Measurements from ENCODE around the gene ZNF286A.
"Not testable (repeated sequence)": the region's sequence is repeated elsewhere in the genome, so short reads cannot be mapped to it uniquely, and the experiment has no call there.

Gene ZNF286A
- 6.0 to 21.6 (median 16.4) reads per million in 9 experiments for total RNA-seq

GRCh38 chr17:15699413-15699924, at the start of gene ZNF286A:
ZNF286A (plus strand) TSS chr17:15699752; CDS start chr17:15700330, 578 bp downstream.
- DNase-seq, result peak; percentile 84 to 89 (median 87)
- not testable (repeated sequence) for H3K4me1 Mint-ChIP-seq (ENCODE audit: low read depth in 2 of 2)

GRCh38 chr17:15649861-15650421, 49.6 kb upstream of the ZNF286A start:
- peaks cover 2 to 4% of the 10 kb centered on the region in 2 donors for H3K4me1 Mint-ChIP-seq (ENCODE audit: low read depth in 2 of 2)
- no peaks in the 10 kb centered on the region for H3K27me3 Mint-ChIP-seq
- H3K36me3 Mint-ChIP-seq (ENCODE audit: insufficient read depth), result no peaks in the 10 kb centered on the region
- no peaks in the 10 kb centered on the region for H3K9me3 Mint-ChIP-seq
- H3K4me3 Mint-ChIP-seq, result no peak overlapping the region
- no peak for ATAC-seq (replicated peaks)
- no peak for DNase-seq
- H3K27ac Mint-ChIP-seq, result no peak overlapping the region

More at GRCh38 chr17:15699413-15699924, at the start of gene ZNF286A:
- Mint-ChIP-seq H3K27ac (peak within 1 kb of the TSS; percentile 94 to 95), H3K4me3 (peak within 1 kb of the TSS; percentile 88 to 90)
- H3K27me3 Mint-ChIP-seq; H3K9me3 Mint-ChIP-seq; H3K36me3 Mint-ChIP-seq (ENCODE audit: insufficient read depth): not testable (repeated sequence)
- peak; percentile 92 for ATAC-seq (replicated peaks)

- Mint-ChIP-seq H3K4me1 (ENCODE audit: low read depth in 2 of 2) (peaks cover 0 to 4% of the 10 kb centered on the region in 2 donors), H3K36me3 (ENCODE audit: insufficient read depth) (peaks cover 3% of the 10 kb centered on the region), H3K27ac (peak overlapping the region; percentile 59 to 82), H3K27me3 (no peaks in the 10 kb centered on the region), H3K4me3 (peak overlapping the region in 1 of 2 donors; percentile 57), H3K9me3 (no peaks in the 10 kb centered on the region)
- DNase-seq (no peak), ATAC-seq (replicated peaks) (no peak)
These were observed 48.6 kb upstream of the ZNF286A start for GRCh38 chr17:15650741-15651582.

GRCh38 chr17:15651583-15652110, 47.9 kb upstream of the ZNF286A start:
- ATAC-seq (replicated peaks) (peak; percentile 54), DNase-seq (no peak)
- Mint-ChIP-seq H3K4me1 (ENCODE audit: low read depth in 2 of 2) (peaks cover 0 to 4% of the 10 kb centered on the region in 2 donors), H3K36me3 (ENCODE audit: insufficient read depth) (peaks cover 3% of the 10 kb centered on the region), H3K27me3 (no peaks in the 10 kb centered on the region), H3K9me3 (no peaks in the 10 kb centered on the region), H3K4me3 (peak overlapping the region; percentile 20 to 57), H3K27ac (peak overlapping the region; percentile 59 to 82)

- Mint-ChIP-seq H3K9me3 (no peaks in the 10 kb centered on the region), H3K4me3 (no peak overlapping the region), H3K27me3 (no peaks in the 10 kb centered on the region), H3K36me3 (ENCODE audit: insufficient read depth) (peaks cover 3% of the 10 kb centered on the region), H3K4me1 (ENCODE audit: low read depth in 2 of 2) (peaks cover 0 to 4% of the 10 kb centered on the region in 2 donors), H3K27ac (no peak overlapping the region)
- DNase-seq (no peak), ATAC-seq (replicated peaks) (no peak)
These were observed 46.6 kb upstream of the ZNF286A start for GRCh38 chr17:15652960-15653359.

- not testable (repeated sequence) for H3K27me3 Mint-ChIP-seq, H3K4me3 Mint-ChIP-seq, DNase-seq
These were observed 45.2 kb upstream of the ZNF286A start for GRCh38 chr17:15654401-15654800.

GRCh38 chr17:15654886-15655561, 44.5 kb upstream of the ZNF286A start:
- H3K27me3 Mint-ChIP-seq, result no peaks in the 10 kb centered on the region
- H3K4me1 Mint-ChIP-seq (ENCODE audit: low read depth in 2 of 2), result peaks cover 0 to 4% of the 10 kb centered on the region in 2 donors
- H3K4me3 Mint-ChIP-seq, result no peak overlapping the region
- ATAC-seq (replicated peaks) (no peak), DNase-seq (no peak)
- H3K9me3 Mint-ChIP-seq, result no peaks in the 10 kb centered on the region
- no peak overlapping the region for H3K27ac Mint-ChIP-seq
- peaks cover 3% of the 10 kb centered on the region for H3K36me3 Mint-ChIP-seq (ENCODE audit: insufficient read depth)

More at GRCh38 chr17:15654401-15654800, 45.2 kb upstream of the ZNF286A start:
- not testable (repeated sequence) for H3K4me1 Mint-ChIP-seq (ENCODE audit: low read depth in 2 of 2); ATAC-seq (replicated peaks); H3K36me3 Mint-ChIP-seq (ENCODE audit: insufficient read depth); H3K27ac Mint-ChIP-seq; H3K9me3 Mint-ChIP-seq

- Mint-ChIP-seq H3K4me3 (no peak overlapping the region), H3K36me3 (ENCODE audit: insufficient read depth) (peaks cover 3% of the 10 kb centered on the region), H3K9me3 (no peaks in the 10 kb centered on the region), H3K27me3 (no peaks in the 10 kb centered on the region), H3K27ac (peak overlapping the region in 1 of 2 donors; percentile 18), H3K4me1 (ENCODE audit: low read depth in 2 of 2) (peaks cover 0 to 2% of the 10 kb centered on the region in 2 donors)
- DNase-seq (no peak), ATAC-seq (replicated peaks) (no peak)
These were observed 41.7 kb upstream of the ZNF286A start for GRCh38 chr17:15657868-15658267.

GRCh38 chr17:15658296-15658695, 41.3 kb upstream of the ZNF286A start:
- H3K27ac Mint-ChIP-seq, result no peak overlapping the region
- H3K9me3 Mint-ChIP-seq, result no peaks in the 10 kb centered on the region
- H3K4me1 Mint-ChIP-seq (ENCODE audit: low read depth in 2 of 2), result peaks cover 0 to 2% of the 10 kb centered on the region in 2 donors
- ATAC-seq (replicated peaks) (no peak), DNase-seq (no peak)
- H3K36me3 Mint-ChIP-seq (ENCODE audit: insufficient read depth), result peaks cover 3% of the 10 kb centered on the region
- H3K4me3 Mint-ChIP-seq, result no peak overlapping the region
- no peaks in the 10 kb centered on the region for H3K27me3 Mint-ChIP-seq

- ATAC-seq (replicated peaks) (no peak), DNase-seq (no peak)
- Mint-ChIP-seq H3K36me3 (ENCODE audit: insufficient read depth) (peaks cover 3% of the 10 kb centered on the region), H3K27ac (no peak overlapping the region), H3K27me3 (no peaks in the 10 kb centered on the region), H3K4me1 (ENCODE audit: low read depth in 2 of 2) (peaks cover 0 to 2% of the 10 kb centered on the region in 2 donors), H3K9me3 (no peaks in the 10 kb centered on the region), H3K4me3 (no peak overlapping the region)
These were observed 40.3 kb upstream of the ZNF286A start for GRCh38 chr17:15659236-15659635.

GRCh38 chr17:15659663-15660062, 39.9 kb upstream of the ZNF286A start:
- H3K27ac Mint-ChIP-seq, result no peak overlapping the region
- peaks cover 3% of the 10 kb centered on the region for H3K36me3 Mint-ChIP-seq (ENCODE audit: insufficient read depth)
- H3K4me1 Mint-ChIP-seq (ENCODE audit: low read depth in 2 of 2), result peaks cover 0 to 2% of the 10 kb centered on the region in 2 donors
- ATAC-seq (replicated peaks) (no peak), DNase-seq (no peak)
- no peaks in the 10 kb centered on the region for H3K9me3 Mint-ChIP-seq
- no peak overlapping the region for H3K4me3 Mint-ChIP-seq
- H3K27me3 Mint-ChIP-seq, result no peaks in the 10 kb centered on the region

GRCh38 chr17:15660077-15660476, 39.5 kb upstream of the ZNF286A start:
- H3K9me3 Mint-ChIP-seq, result no peaks in the 10 kb centered on the region
- H3K27me3 Mint-ChIP-seq, result no peaks in the 10 kb centered on the region
- H3K4me3 Mint-ChIP-seq, result no peak overlapping the region
- H3K36me3 Mint-ChIP-seq (ENCODE audit: insufficient read depth), result peaks cover 3% of the 10 kb centered on the region
- DNase-seq, result no peak
- no peak for ATAC-seq (replicated peaks)
- H3K4me1 Mint-ChIP-seq (ENCODE audit: low read depth in 2 of 2), result peaks cover 0 to 2% of the 10 kb centered on the region in 2 donors
- no peak overlapping the region for H3K27ac Mint-ChIP-seq

GRCh38 chr17:15662681-15663080, 36.9 kb upstream of the ZNF286A start:
- no peaks in the 10 kb centered on the region for H3K36me3 Mint-ChIP-seq (ENCODE audit: insufficient read depth)
- peaks cover 0 to 2% of the 10 kb centered on the region in 2 donors for H3K4me1 Mint-ChIP-seq (ENCODE audit: low read depth in 2 of 2)
- H3K9me3 Mint-ChIP-seq, result no peaks in the 10 kb centered on the region
- H3K4me3 Mint-ChIP-seq, result no peak overlapping the region
- ATAC-seq (replicated peaks), result no peak
- H3K27me3 Mint-ChIP-seq, result no peaks in the 10 kb centered on the region
- DNase-seq, result no peak
- no peak overlapping the region for H3K27ac Mint-ChIP-seq

All from effector memory CD8-positive, alpha-beta T cell (primary cell).